HG03064 (cell line): ENCODE measurements around the gene KCTD13.
"Not testable (repeated sequence)": the region's sequence is repeated elsewhere in the genome, so short reads cannot be mapped to it uniquely, and the experiment has no call there.

Source experiments
- ATAC-seq: cut with Tn5 transposase; IDR thresholded peaks from one replicate; pipeline ENCODE4 v1.9.1; 2021; ENCODE audit warnings: low read depth; ENCODE audit not compliant: unreplicated experiment

Gene KCTD13, protein sequence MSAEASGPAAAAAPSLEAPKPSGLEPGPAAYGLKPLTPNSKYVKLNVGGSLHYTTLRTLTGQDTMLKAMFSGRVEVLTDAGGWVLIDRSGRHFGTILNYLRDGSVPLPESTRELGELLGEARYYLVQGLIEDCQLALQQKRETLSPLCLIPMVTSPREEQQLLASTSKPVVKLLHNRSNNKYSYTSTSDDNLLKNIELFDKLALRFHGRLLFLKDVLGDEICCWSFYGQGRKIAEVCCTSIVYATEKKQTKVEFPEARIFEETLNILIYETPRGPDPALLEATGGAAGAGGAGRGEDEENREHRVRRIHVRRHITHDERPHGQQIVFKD

DNA sequence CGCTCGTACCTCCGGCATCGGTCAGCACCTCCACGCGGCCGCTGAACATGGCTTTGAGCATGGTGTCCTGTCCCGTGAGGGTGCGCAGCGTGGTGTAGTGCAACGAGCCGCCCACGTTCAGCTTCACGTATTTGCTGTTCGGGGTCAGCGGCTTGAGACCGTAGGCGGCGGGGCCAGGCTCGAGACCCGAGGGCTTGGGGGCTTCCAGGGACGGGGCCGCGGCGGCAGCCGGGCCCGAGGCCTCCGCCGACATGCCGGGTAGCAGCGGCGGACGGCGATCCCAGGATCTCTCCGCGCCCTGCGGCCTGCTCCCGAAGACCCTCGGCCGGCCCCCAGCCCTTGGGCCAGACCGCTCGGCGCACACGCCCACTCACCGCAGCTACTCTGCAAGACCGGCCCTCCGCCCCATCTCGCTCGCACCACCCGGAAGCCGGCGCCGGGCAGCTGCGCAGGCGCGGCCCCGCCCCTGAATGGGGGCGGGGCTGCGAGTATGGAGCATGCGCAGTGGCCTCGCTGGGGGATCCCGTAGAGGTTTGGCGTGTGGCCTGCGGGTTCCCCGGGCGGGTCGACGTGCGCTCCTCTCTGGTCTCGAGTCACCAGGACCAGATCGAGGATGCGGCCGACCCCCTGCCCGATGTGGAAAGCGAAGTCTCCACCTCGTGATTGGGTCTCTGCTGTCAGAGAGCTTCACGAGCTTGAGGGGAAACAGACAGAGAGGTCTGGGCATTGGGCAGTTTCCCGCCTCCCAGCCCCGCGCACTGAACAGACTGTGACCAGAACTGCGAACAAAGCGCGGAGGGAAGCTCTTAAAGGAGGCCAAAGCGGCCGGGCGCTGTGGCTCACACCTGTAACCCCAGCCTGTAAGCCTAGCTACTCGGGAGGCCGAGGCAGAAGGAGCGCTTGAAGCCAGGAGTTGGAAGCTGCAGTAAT, at the start of gene KCTD13:
Gene KCTD13 (minus strand): TSS at position 446 of the 930 bp plus-strand sequence. CDS start 193 bp downstream, at position 253.
- peak; percentile 70 for ATAC-seq

DNA sequence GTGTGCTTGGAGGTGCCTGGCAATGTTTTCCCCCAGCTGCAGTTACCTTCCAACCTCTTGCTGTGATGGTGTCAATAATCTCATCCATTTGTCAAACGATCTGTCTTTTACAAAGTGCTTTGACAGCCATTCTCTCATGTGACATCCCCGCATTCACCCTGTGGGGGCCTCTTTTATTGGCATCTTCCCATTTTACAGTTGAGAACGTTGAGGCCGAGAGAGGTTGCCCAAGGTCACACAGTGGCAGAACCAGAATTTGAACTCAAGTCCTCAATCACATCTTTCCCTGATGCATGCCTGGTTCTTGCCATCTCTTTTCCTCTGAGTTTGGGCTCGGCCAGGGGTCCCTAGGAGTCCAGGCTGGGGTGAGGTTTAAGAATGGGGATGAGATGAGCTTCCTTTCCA, 49.1 kb upstream of the KCTD13 start:
- ATAC-seq, result no peak

DNA sequence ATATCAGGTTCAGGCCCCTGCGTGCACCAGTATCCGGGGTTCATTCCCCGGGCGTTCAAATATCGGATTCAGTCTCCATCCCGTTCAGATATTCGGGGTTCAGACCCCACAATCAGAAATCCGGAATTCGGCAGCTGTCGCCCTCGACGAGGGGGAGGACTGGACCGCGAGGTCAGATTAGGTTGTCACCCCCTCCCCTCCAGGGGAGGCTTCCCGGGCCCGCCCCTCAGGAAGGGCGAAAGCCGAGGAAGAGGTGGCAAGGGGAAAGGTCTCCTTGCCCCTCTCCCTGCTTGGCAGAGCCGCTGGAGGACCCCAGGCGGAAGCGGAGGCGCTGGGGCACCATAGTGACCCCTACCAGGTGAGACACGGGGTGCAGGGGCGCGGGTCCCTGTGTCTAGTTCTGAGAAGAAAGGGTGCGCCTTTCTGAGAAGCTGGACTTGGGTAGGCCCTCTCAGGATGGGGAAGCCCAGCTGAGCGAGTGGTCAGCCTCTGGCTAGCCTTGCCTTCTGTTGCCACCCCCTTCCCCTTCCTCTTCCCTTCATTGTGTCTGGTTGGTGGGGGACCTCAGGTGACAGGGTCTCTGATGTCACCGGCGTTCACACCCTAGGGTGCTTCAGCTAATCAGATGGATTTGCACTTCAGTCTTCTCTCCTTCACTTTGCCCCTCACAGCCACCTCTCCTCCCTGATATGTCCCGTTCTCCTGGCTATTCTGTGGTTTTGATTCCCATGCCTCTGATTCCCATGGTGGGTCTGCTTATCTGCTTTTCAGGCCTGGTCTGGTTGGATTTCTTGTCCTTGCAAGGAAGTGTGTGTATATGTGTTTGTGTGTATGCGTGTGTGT, 48.5 kb upstream of the KCTD13 start:
- no peak for ATAC-seq

DNA sequence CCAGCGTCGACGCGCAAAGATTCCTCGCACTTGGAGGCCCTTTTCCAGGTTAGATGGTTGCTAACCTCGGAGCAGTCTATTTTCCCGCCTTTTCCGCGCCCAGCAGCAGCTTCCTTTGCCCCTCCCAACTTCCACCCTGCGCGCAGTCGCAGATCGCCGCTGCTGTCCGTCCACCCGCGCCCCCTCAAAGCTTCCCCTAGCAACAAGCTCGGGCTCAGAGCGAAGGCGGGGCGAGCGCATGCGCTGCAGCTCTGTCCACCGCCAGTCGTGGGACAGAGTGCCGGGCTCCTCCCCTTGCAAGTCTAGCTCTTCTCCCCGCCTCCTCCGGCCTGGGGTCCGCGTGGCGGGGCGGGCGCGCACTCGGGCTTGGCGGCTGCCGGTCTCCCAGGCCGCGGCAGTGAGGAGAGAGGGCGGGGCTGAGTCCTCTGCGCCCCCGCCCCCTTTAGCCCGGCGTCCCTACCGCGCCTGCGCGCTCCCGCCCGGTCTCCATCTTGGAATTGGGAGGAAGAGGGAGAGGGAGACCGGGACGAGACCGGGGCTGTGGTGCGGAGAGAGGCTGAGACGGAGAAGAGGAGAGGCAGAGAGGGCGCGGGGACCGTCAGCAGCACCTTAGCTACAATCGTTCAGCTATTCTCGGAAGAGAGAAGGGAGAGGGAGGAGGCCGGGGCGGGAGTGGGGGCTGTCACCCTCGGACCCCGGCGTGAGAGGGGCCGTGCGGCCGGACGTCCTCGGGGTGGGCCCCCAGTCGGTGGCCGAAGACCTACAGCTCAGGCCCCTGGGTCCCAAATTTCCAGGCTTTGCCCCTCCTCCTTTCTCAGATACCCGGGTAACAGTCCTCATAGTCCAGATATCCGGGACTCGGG, 47.6 kb upstream of the KCTD13 start, which contains the start of gene TAOK2:
Gene TAOK2 (plus strand): TSS at position 485 of the 863 bp plus-strand sequence. CDS start 3,905 bp downstream, outside the sequence.
- peak; percentile 79 for ATAC-seq

DNA sequence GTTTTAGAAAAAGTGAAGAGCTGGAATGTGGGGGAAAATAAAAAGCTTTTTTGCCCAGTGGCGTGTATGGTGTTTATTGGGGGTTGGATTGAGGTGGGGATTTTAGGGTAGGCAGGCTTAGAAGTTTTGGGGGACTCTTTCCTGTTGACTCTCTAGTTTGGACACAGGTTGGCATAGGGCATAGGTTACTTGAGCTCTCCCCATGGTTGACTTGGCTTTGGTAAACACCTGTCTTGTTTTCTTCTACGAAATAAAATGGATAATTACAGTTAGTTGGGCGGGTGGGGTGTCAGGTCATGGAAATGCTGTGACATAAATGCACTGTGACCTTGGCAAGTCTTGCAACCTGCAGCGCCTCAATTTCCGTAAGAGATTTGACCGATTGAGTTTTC, 47.0 kb upstream of the KCTD13 start:
- ATAC-seq, result no peak

DNA sequence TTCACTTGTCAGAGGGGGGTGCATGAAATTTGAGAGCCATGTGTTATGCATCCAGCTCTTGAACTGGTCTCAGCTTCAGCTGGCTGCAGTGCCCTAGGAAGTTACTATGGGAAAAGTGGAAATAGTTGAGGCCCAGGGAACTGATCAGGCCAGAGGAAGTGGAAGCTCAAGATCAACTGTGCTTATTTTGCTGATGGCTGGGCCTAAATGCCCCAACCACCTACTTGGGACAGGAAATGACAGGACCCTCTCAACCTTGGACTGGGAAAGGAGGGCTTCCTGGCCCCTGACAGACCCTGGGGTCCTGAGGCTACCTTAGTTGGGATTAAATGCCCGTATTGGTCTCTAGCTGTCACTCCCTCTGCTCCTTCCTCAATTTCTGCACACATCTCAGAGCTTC, 46.5 kb upstream of the KCTD13 start:
- ATAC-seq, result no peak

DNA sequence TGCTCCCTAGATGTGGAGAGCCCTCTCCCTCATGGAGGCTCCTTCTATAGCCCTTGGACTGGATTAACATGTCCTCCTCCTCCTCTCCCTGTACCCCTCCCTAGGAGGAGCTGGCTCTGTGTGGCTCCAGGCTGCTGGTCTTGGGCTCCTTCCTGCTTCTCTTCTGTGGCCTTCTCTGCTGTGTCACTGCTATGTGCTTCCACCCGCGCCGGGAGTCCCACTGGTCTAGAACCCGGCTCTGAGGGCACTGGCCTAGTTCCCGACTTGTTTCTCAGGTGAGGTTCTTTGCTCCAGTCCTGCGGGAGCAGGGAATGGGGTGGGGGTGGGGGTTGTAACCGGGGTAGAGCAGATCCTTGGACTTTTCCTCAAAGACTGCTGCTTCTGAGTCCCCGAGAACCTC, 45.3 kb upstream of the KCTD13 start:
- no peak for ATAC-seq

DNA sequence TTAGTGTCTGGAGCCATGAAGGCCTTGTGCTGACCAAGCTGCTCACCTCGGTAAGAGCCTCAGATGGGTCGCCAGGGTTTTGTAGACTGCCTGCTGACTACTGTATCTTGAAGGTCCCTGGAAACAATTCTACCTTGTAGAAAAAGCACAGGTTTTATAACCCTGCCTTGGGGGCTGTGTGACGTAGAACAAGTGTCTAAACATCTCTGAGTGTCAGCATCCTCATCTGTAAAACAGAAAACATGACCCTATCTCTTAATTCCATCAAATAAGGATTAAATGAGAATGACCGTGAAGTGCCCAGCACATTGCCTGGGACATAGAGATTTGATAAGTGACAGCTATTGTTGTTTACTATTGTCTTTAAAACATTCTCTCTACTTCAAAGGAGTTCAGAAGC, 42.2 kb upstream of the KCTD13 start:
- no peak for ATAC-seq

DNA sequence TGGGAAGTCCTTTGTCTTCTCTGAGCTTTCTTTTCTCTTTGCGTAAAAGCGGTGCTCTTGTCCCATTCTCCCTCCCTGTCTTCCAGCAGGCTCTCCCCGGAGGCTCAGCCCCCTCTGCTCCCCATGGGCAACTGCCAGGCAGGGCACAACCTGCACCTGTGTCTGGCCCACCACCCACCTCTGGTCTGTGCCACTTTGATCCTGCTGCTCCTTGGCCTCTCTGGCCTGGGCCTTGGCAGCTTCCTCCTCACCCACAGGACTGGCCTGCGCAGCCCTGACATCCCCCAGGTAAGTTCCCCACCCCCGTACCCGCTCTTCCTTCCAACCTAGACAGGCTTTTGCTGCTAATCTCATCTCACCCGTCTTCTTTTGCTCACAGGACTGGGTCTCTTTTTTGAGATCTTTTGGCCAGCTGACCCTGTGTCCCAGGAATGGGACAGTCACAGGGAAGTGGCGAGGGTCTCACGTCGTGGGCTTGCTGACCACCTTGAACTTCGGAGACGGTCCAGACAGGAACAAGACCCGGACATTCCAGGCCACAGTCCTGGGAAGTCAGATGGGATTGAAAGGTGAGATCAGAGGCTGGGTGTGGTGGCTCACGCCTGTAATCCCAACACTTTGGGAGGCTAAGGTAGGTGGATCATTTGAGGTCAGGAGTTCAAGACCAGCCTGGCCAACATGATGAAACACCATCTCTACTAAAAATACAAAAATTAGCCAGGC, 37.2 kb upstream of the KCTD13 start:
- ATAC-seq, result no peak

DNA sequence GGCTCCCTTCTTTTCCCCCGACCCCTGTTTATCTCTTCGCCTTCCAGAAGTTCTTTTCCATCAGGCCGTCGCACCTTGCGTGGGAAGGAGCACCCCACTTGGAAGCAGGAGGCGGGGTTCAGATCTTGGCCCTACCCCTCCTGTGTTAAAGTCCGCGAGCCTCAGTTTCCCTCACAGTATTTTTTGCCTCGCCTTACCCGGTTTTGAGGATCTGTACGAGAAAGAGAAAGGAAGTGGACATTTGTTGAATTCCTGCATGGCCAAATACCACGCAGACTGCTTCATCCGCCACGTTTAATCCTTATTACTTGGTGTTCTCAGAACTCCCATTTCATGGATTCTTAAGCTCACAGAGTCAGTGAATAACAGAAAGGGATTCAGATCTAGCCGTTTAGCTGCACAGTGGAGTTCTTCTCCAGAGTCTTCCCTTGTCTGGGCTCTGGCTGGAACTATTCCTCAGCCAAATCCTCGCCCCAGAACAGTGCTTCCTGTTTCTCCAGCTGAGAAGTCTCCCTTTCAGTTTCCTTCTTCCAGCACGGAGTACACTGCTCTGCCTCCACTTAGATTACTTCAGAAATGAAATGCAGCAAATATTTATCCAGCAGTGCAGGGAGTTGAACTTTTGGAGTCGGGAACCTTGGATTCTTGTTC, 36.4 kb upstream of the KCTD13 start:
- ATAC-seq, result no peak

DNA sequence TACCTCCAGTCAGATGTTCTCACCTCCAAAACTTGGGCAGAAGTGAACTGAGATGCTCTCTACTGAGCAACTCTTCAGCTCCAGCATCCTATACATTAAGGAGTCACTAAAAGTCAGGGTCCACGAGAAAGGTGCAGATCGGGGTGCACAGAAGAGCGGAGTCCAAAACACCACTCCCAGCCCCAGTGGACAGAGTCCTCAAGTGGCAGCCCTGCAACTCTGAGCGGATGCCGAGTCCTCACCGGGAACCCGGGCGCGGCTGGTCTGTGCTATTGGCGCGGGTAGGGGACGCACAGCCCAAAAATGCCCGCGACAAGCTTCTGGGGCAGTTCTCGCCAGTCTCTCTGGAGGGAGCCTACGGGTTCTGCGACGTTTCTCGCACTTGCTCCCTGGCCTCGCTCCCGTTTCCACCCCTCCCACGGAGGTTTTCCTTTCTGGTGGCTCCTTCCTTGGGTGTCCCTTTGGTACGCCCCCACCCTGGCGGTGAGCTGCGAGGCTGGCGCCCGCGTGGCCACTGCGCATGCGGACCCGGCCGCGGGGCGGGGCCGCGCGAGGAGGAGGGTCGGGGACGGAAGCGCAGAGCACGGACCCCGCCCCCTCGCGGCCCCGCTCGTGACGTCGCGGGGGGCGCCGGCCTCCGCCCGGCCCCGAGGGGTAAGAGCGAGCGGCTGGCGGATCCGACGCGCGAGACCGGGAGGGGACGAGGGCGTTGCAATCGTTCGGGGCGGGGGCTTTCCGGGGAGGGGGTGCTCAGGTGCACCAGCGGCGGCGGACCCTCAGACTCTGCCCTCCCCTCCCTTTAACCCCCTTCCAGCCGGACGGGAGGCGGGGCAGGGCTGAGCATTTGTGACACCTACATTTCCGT, 35.7 kb upstream of the KCTD13 start, which contains the start of gene TMEM219:
Gene TMEM219 (plus strand): TSS at position 601 of the 865 bp plus-strand sequence. CDS start 1,065 bp downstream, outside the sequence.
- ATAC-seq, result peak; percentile 78

DNA sequence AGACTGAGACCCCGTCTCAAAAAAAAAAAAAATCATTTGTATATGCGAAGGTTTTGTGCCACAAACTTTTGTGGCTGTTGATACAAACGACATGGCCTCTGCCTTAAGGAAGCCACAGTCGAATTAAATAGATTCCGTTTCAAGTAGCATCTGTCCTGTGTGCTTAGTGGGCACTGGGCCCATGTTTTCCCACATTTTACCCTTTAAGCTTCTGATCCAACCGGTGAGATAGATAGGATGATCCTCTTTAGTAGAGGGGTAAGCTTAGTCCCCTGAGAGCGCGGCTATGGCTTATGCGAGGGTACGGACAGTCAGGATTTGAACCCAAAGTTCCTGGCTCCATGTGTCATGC, 35.1 kb upstream of the KCTD13 start:
- ATAC-seq, result no peak

DNA sequence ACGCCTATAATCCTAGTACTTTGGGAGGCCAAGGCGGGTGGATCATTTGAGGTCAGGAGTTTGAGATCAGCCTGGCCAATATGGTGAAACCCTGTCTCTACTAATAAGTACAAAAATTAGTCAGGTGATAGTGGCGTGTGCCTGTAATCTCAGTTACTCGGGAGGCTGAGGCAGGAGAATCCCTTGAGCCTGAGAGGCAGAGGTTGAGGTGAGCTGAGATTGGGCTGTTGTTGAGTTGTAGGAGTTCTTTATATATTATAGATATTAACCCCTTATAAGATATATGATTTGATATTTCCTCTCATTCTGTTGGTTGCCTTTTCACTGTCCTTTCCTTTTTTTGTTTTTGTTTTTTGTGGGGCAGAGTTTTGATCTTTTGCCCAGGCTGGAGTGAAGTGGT, 33.8 kb upstream of the KCTD13 start:
- ATAC-seq, result not testable (repeated sequence)

DNA sequence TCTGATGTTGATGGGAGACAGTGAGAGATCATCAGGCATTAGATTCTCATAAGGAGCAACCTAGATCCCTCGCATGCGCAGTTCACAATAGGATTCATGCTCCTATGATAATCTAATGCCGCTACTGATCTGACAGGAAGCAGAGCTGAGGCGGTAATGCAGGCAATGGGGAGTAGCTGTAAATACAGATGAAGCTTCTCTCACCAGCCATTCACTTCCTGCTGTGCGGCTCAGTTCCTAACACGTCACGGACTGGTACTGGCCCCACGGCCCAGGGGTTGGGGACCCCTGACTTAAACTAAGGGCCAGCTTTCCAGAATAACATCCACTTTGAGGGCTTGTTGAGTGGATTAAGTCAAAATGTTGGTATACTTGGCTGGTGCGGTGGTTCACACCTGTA, 33.3 kb upstream of the KCTD13 start:
- no peak for ATAC-seq

DNA sequence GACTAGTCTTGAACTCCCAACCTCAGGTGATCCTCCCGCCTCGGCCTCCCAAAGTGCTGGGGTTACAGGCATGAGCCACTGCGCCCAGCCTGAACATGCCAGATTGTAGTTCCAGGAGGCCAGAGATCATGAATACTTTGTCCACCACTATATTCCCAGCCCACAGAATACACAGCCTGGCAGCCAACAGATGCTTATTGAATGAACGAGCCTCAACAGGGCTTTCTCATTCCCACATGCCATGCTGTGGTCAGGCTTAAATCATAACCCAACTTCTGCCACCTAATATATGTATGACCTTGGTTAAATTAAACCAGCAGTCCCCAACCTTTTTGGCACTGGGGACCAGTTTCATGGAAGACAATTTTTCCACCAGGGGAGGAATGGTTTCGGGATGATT, 32.7 kb upstream of the KCTD13 start:
- no peak for ATAC-seq

DNA sequence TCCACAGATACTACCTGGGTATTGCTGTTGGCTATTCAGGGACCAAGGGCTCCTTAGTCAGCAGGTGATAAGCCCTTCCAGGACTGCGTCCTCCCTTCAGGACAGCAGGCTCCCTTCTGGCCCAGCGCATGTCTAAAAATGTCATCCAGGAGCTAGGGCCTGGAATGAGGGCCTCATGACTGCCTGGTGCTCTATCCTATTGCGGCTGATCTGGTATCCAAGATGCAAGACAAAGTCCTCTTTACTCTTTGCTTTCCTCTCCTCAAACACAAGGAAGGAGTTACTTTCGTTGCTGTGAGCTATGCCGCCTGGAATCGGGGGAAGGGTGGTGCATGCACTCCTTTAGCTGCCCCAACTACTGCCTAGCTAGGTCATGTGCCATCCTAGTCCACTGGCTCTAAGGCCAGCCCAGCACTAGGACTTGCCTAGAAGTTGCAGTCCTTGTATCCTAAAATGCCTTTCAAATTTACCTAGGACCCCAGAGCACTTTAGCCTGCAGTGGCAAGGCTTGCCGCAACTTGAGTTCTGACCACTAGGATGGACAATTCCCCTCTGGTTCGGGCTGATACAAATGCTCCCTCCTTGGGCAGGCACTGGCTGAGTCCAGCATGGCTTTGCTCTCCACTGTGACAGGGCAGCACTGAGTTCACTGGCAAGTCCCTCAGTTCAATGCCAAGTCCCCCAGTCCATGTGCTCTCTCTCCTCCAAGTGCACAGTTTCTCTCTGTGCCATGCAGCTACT, 25.8 kb upstream of the KCTD13 start:
- no peak for ATAC-seq
